HUES48 (cell line): ENCODE data around the gene CD27.
A peak's percentile ranks its signal among the peaks of the same experiment; 100 is the strongest.
"Not testable (repeated sequence)": the region's sequence is repeated elsewhere in the genome, so short reads cannot be mapped to it uniquely, and the experiment has no call there.

Experiments
- H3K27ac ChIP-seq: one replicate; pipeline ENCODE4 v1.7.0; 2013; ENCODE audit warnings: low read depth, low read length, inconsistent platforms
- H3K27me3 ChIP-seq: 2 replicates; pipeline ENCODE4 v1.6.1; 2013; ENCODE audit warnings: mild to moderate bottlenecking, low read length; ENCODE audit not compliant: control insufficient read depth, insufficient read depth
- H3K36me3 ChIP-seq: 2 replicates; pipeline ENCODE4 v1.6.1; 2013; ENCODE audit warnings: low read length; ENCODE audit not compliant: control insufficient read depth, insufficient read depth
- H3K4me1 ChIP-seq: 2 replicates; pipeline ENCODE4 v1.6.1; 2013; ENCODE audit warnings: mild to moderate bottlenecking, low read length; ENCODE audit not compliant: control insufficient read depth, insufficient read depth
- H3K4me3 ChIP-seq: 2 replicates; pipeline ENCODE4 v1.5.1; 2013; ENCODE audit warnings: mild to moderate bottlenecking, low read depth, low read length
- H3K9ac ChIP-seq: 2 replicates; pipeline ENCODE4 v1.6.1; 2013; ENCODE audit warnings: mild to moderate bottlenecking, low read depth, low read length, moderate library complexity
- H3K9me3 ChIP-seq: 2 replicates; pipeline ENCODE4 v1.6.1; 2013; ENCODE audit warnings: low read length; ENCODE audit not compliant: control insufficient read depth, insufficient read depth

Gene CD27

GRCh38 chr12:6471989-6472360 lies 27.2 kb downstream of the CD27 start:
- Histone ChIP-seq H3K4me1 (peaks cover 8% of the 10 kb centered on the region), H3K4me3 (no peak overlapping the region), H3K9ac (no peak overlapping the region), H3K36me3 (no peaks in the 10 kb centered on the region; the same call in 1 of the 2 replicates), H3K9me3 (no peaks in the 10 kb centered on the region), H3K27ac (no peak overlapping the region), H3K27me3 (no peaks in the 10 kb centered on the region)

GRCh38 chr12:6472491-6472890 lies 27.7 kb downstream of the CD27 start:
- Histone ChIP-seq H3K36me3 (no peaks in the 10 kb centered on the region; the same call in 1 of the 2 replicates), H3K4me1 (peaks cover 8% of the 10 kb centered on the region), H3K9ac (no peak overlapping the region), H3K9me3 (no peaks in the 10 kb centered on the region), H3K27me3 (no peaks in the 10 kb centered on the region), H3K4me3 (no peak overlapping the region), H3K27ac (no peak overlapping the region)

GRCh38 chr12:6475233-6475975 lies 30.6 kb downstream of the CD27 start:
- not testable (repeated sequence) for H3K9ac ChIP-seq, H3K4me3 ChIP-seq, H3K4me1 ChIP-seq, H3K9me3 ChIP-seq, H3K27me3 ChIP-seq, H3K27ac ChIP-seq, H3K36me3 ChIP-seq

GRCh38 chr12:6476489-6476888 lies 31.7 kb downstream of the CD27 start:
- Histone ChIP-seq H3K9me3 (no peaks in the 10 kb centered on the region), H3K36me3 (no peaks in the 10 kb centered on the region), H3K9ac (no peak overlapping the region), H3K4me3 (no peak overlapping the region), H3K27ac (no peak overlapping the region), H3K27me3 (no peaks in the 10 kb centered on the region), H3K4me1 (no peaks in the 10 kb centered on the region)

GRCh38 chr12:6477601-6478377 lies 33.0 kb downstream of the CD27 start:
- not testable (repeated sequence) for H3K4me1 ChIP-seq, H3K9ac ChIP-seq, H3K27me3 ChIP-seq, H3K36me3 ChIP-seq, H3K9me3 ChIP-seq, H3K4me3 ChIP-seq, H3K27ac ChIP-seq

- Histone ChIP-seq H3K27me3 (no peaks in the 10 kb centered on the region), H3K4me3 (no peak overlapping the region), H3K4me1 (no peaks in the 10 kb centered on the region), H3K36me3 (no peaks in the 10 kb centered on the region), H3K27ac (no peak overlapping the region), H3K9ac (no peak overlapping the region), H3K9me3 (no peaks in the 10 kb centered on the region)
These were observed 33.7 kb downstream of the CD27 start for GRCh38 chr12:6478416-6478815.

- Histone ChIP-seq H3K4me1 (0 out of 2 replicates have a peak, but pooled peaks cover 3% of the 10 kb centered on the region), H3K4me3 (no peak overlapping the region), H3K36me3 (peaks cover 11% of the 10 kb centered on the region), H3K9me3 (no peaks in the 10 kb centered on the region), H3K9ac (no peak overlapping the region), H3K27me3 (no peaks in the 10 kb centered on the region), H3K27ac (no peak overlapping the region)
These were observed 43.5 kb downstream of the CD27 start for GRCh38 chr12:6488240-6488639.

GRCh38 chr12:6489449-6489848 lies 44.7 kb downstream of the CD27 start:
- no peak overlapping the region for H3K9ac ChIP-seq
- 0 out of 2 replicates have a peak, but pooled peaks cover 3% of the 10 kb centered on the region for H3K4me1 ChIP-seq
- peaks cover 11% of the 10 kb centered on the region for H3K36me3 ChIP-seq
- H3K27ac ChIP-seq: no peak overlapping the region
- no peaks in the 10 kb centered on the region for H3K27me3 ChIP-seq
- H3K9me3 ChIP-seq: no peaks in the 10 kb centered on the region
- H3K4me3 ChIP-seq: no peak overlapping the region

GRCh38 chr12:6490673-6491072 lies 45.9 kb downstream of the CD27 start:
- H3K27me3 ChIP-seq, H3K4me3 ChIP-seq, H3K9me3 ChIP-seq, H3K27ac ChIP-seq, H3K9ac ChIP-seq: not testable (repeated sequence)
- Histone ChIP-seq H3K4me1 (peaks cover 10% of the 10 kb centered on the region), H3K36me3 (peaks cover 19% of the 10 kb centered on the region)

GRCh38 chr12:6492838-6493496 lies 48.2 kb downstream of the CD27 start, which contains the start of gene MRPL51:
MRPL51 (minus strand) TSS chr12:6493262; CDS start chr12:6493136, 126 bp downstream.
- H3K27ac ChIP-seq: peak within 1 kb of the TSS; percentile 98
- peak within 1 kb of the TSS; percentile 84 for H3K4me3 ChIP-seq
- H3K36me3 ChIP-seq: peaks cover 40% of the 10 kb centered on the region
- H3K27me3 ChIP-seq: no peaks in the 10 kb centered on the region
- peaks cover 10% of the 10 kb centered on the region for H3K4me1 ChIP-seq
- peak within 1 kb of the TSS; percentile 83 for H3K9ac ChIP-seq
- no peaks in the 10 kb centered on the region for H3K9me3 ChIP-seq
